DND-41 (cell line): ENCODE data around the gene FARSA.

ENCODE experiments used
- ATAC-seq: fragments of 200-7000 bp; cut with Tn5 transposase; 3 replicates; pipeline ENCODE4 v1.9.1; 2021; ENCODE audit warnings: low read depth; ENCODE audit not compliant: insufficient read depth
- DNase-seq: peaks from one replicate; pipeline ENCODE4 v3.0.0-alpha.2; 2020
- H2AFZ ChIP-seq: 2 replicates; pipeline ENCODE4 v1.6.0; 2012; ENCODE audit warnings: low read depth, low read length
- H3K27ac ChIP-seq: 2 replicates; pipeline ENCODE4 v1.5.1; 2012; ENCODE audit warnings: low read length, inconsistent platforms
- H3K27me3 ChIP-seq: fragments of 200-600 bp; sonication (generic); 2 replicates; pipeline ENCODE4 v1.6.0; 2012; ENCODE audit warnings: low read length, mild to moderate bottlenecking, inconsistent platforms; ENCODE audit not compliant: insufficient read depth, poor library complexity
- H3K36me3 ChIP-seq: 2 replicates; pipeline ENCODE4 v1.5.1; 2012; ENCODE audit warnings: low read length, inconsistent platforms; ENCODE audit not compliant: insufficient read depth
- H3K4me1 ChIP-seq: 2 replicates; pipeline ENCODE4 v1.5.1; 2012; ENCODE audit warnings: mild to moderate bottlenecking, low read length; ENCODE audit not compliant: insufficient read depth
- H3K4me2 ChIP-seq: 2 replicates; pipeline ENCODE4 v1.6.0; 2012; ENCODE audit warnings: mild to moderate bottlenecking, moderate library complexity, low read length, inconsistent platforms; ENCODE audit not compliant: insufficient read depth
- H3K4me3 ChIP-seq, 2 experiments: fragments of 200-600 bp in 1 of 2; shearing (Covaris generic) in 1 of 2; 2 replicates each; pipeline ENCODE4 v1.5.1; 2012 to 2016; ENCODE audit warnings: inconsistent platforms in 2 of 2, low read length in 2 of 2, mild to moderate bottlenecking in 2 of 2, low read depth in 1 of 2, moderate library complexity in 1 of 2
- H3K79me2 ChIP-seq: 2 replicates; pipeline ENCODE4 v1.6.0; 2012; ENCODE audit warnings: low read length, inconsistent platforms; ENCODE audit not compliant: insufficient read depth
- H3K9ac ChIP-seq: 2 replicates; pipeline ENCODE4 v1.6.0; 2012; ENCODE audit warnings: low read depth, mild to moderate bottlenecking, inconsistent platforms, low read length, moderate library complexity
- H3K9me3 ChIP-seq: 2 replicates; pipeline ENCODE4 v1.5.1; 2012; ENCODE audit warnings: low read length, moderate library complexity, mild to moderate bottlenecking, inconsistent platforms; ENCODE audit not compliant: insufficient read depth, severe bottlenecking
- H4K20me1 ChIP-seq: 2 replicates; pipeline ENCODE4 v1.6.0; 2012; ENCODE audit warnings: low read length; ENCODE audit not compliant: insufficient read depth
- EZH2 ChIP-seq: IDR thresholded peaks from 3 replicates; pipeline ENCODE4 v1.6.1; 2012; ENCODE audit warnings: borderline replicate concordance, low read depth, mild to moderate bottlenecking, moderate library complexity, low read length, inconsistent platforms; ENCODE audit not compliant: severe bottlenecking
- TF ChIP-seq, protein P1 (sequence below): IDR thresholded peaks from 2 replicates; pipeline ENCODE4 v1.5.1; 2012; ENCODE audit warnings: borderline replicate concordance, low read length, moderate library complexity, mild to moderate bottlenecking; ENCODE audit not compliant: poor library complexity, severe bottlenecking; ENCODE audit errors: extremely low read depth

FARSA gene

DNA sequence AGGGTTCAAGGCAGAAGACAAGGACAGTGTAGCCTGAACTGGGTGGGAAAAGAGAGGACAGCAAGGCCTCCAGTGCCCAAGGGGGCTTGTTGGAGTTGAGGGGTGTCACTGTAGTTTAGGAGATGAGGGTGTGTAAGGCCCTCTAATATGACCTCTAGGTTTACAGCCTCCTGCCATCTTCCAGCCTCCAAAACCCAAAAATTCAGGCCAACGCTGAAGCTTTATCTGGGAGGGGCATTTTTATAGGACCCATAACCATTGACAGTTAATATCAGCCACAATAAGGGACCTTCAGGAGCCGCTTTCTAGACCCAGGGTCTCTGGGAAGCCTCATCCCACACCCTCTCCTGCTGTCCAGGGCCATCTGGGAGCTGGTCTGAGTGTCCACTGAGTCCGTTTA, 49.3 kb downstream of the FARSA start:
- Histone ChIP-seq H3K9ac (no peak overlapping the region), H3K36me3 (no peaks in the 10 kb centered on the region; the same call in 1 of the 2 replicates), H2AFZ (no peak overlapping the region), H3K27ac (no peak overlapping the region), H3K79me2 (peaks cover 18% of the 10 kb centered on the region), H3K9me3 (peaks cover 5% of the 10 kb centered on the region), H3K4me1 (peaks cover 24% of the 10 kb centered on the region), H3K4me3 (no peak overlapping the region), H3K27me3 (no peaks in the 10 kb centered on the region), H4K20me1 (no peaks in the 10 kb centered on the region), H3K4me2 (no peak overlapping the region)
- TF ChIP-seq, protein P1, sequence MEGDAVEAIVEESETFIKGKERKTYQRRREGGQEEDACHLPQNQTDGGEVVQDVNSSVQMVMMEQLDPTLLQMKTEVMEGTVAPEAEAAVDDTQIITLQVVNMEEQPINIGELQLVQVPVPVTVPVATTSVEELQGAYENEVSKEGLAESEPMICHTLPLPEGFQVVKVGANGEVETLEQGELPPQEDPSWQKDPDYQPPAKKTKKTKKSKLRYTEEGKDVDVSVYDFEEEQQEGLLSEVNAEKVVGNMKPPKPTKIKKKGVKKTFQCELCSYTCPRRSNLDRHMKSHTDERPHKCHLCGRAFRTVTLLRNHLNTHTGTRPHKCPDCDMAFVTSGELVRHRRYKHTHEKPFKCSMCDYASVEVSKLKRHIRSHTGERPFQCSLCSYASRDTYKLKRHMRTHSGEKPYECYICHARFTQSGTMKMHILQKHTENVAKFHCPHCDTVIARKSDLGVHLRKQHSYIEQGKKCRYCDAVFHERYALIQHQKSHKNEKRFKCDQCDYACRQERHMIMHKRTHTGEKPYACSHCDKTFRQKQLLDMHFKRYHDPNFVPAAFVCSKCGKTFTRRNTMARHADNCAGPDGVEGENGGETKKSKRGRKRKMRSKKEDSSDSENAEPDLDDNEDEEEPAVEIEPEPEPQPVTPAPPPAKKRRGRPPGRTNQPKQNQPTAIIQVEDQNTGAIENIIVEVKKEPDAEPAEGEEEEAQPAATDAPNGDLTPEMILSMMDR: no peak
- ATAC-seq (no peak), DNase-seq (no peak)

DNA sequence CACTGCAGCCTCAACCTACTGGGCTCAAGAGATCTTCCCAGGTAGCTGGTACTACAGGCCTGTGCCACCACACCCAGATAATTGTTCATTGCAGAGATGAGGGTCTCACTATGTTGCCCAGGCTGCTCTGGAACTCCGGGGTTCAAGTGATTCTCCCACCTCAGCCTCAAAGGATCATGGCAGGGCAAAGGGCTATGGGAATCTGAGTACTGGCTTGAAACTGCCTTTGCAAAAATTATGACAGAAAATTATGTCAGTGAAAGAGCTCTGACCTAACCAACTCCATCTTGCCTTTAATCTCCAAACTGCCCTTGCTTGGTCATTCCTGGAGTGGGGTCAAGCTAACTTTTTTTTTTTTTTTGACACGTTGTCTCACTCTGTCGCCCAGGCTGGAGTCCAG, 50.9 kb downstream of the FARSA start:
- DNase-seq (no peak), ATAC-seq (no peak)
- peaks cover 5% of the 10 kb centered on the region for H3K9me3 ChIP-seq
- TF ChIP-seq EZH2: no peak
- TF ChIP-seq, protein P1: no peak
- no peaks in the 10 kb centered on the region for H4K20me1 ChIP-seq
- H3K4me2 ChIP-seq: no peak overlapping the region
- peaks cover 18% of the 10 kb centered on the region for H3K79me2 ChIP-seq
- H2AFZ ChIP-seq: no peak overlapping the region
- H3K36me3 ChIP-seq: peaks cover 10% of the 10 kb centered on the region
- no peaks in the 10 kb centered on the region for H3K27me3 ChIP-seq
- H3K4me1 ChIP-seq: peaks cover 24% of the 10 kb centered on the region
- no peak overlapping the region for H3K27ac ChIP-seq
- no peak overlapping the region for H3K4me3 ChIP-seq
- no peak overlapping the region for H3K9ac ChIP-seq

DNA sequence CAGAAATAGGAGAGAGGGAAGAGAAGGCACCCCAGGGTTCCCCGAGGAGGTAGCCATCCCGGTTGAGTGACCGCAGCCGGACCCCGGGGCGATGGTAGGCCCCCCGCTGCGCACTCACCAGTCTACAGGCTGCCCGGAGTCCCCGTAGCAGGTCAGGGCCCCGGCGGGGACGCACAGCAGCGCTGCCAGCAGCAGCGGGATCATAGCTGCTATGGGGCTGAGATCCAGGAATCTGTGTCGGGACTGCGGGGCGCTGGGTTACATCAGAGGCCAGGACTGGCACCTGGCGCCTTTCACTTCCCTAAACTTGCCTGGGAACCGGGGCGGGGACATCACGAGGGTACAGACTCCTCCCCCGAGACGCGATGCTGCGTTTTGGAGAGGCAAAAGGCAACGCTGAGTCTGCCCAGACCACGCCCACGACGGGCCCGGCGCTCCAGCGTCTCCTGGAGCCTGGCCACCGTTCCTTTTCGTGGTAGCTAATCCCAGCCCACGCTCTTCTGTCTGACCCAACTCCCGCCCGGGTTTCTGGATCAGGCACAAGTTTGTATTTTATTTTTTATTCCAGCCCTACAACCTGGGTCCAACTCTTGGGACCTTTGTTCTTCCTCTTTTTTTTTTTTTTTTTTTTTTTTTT, 52.2 kb downstream of the FARSA start, which contains the start of gene DNASE2:
Gene DNASE2 (minus strand): TSS at position 278 of the 637 bp plus-strand sequence. CDS start 74 bp downstream, at position 204.
- H3K4me1 ChIP-seq: peaks cover 24% of the 10 kb centered on the region
- peaks cover 5% of the 10 kb centered on the region for H3K9me3 ChIP-seq
- H4K20me1 ChIP-seq: no peaks in the 10 kb centered on the region
- peak within 1 kb of the TSS; percentile 92 for H3K9ac ChIP-seq
- peak within 1 kb of the TSS; percentile 98 for H2AFZ ChIP-seq
- H3K36me3 ChIP-seq: peaks cover 14% of the 10 kb centered on the region
- peak; percentile 98 for ATAC-seq
- TF ChIP-seq, protein P1: peak; percentile 2
- no peak for TF ChIP-seq EZH2
- peak within 1 kb of the TSS; percentile 85 for H3K27ac ChIP-seq
- peak within 1 kb of the TSS; percentile 91 for H3K4me2 ChIP-seq
- H3K4me3 ChIP-seq: peak within 1 kb of the TSS; percentile 91 to 98
- H3K27me3 ChIP-seq: no peaks in the 10 kb centered on the region
- DNase-seq: peak; percentile 96
- H3K79me2 ChIP-seq: peaks cover 18% of the 10 kb centered on the region
